Measurements from ENCODE around the gene CTDSPL2.

- no peak for TF ChIP-seq EZH2 (IDR thresholded peaks at IDR 0.05; ENCODE audit: insufficient read depth, poor library complexity, severe bottlenecking)
- no peak for TF ChIP-seq EZH2phosphoT487 (IDR thresholded peaks at IDR 0.05; ENCODE audit: insufficient read depth, low read depth)
Observed at GRCh38 chr15:44569316-44569715, 141.9 kb downstream of the CTDSPL2 start.
